ENCODE results near the gene COPB1.

GRCh38 chr11:14480716-14481115 is 18.9 kb downstream of the COPB1 start:
- TF ChIP-seq POLR2A (IDR thresholded peaks at IDR 0.05; ENCODE audit: low read length): no peak
- TF ChIP-seq GATA1 (IDR thresholded peaks at IDR 0.05; ENCODE audit: low read depth, low read length): no peak

All from erythroblast (primary cell).